MM.1S (cell line): ENCODE data around the gene WT1.

Source experiments
- DNase-seq: peaks from one replicate; pipeline ENCODE4 v3.0.0-alpha.2; 2015
- H2AFZ ChIP-seq: fragments of 300-600 bp; sonication (generic); 2 replicates; pipeline ENCODE4 v1.6.0; 2016; ENCODE audit warnings: antibody characterized with exemption, low read length
- H3F3A ChIP-seq: fragments of 300-600 bp; sonication (generic); 2 replicates; pipeline ENCODE4 v1.6.1; 2016; ENCODE audit warnings: mild to moderate bottlenecking, antibody characterized with exemption, low read length, moderate library complexity, mixed read lengths; ENCODE audit not compliant: insufficient read depth
- H3K27ac ChIP-seq: fragments of 300-600 bp; sonication (generic); 2 replicates; pipeline ENCODE4 v1.5.1; 2016; ENCODE audit warnings: mild to moderate bottlenecking, low read length
- H3K27me3 ChIP-seq: fragments of 300-600 bp; sonication (generic); replicated peaks from 2 replicates; pipeline ENCODE4 v1.6.0; 2016; ENCODE audit warnings: low read length; ENCODE audit not compliant: insufficient read depth
- H3K36me3 ChIP-seq: fragments of 300-600 bp; sonication (generic); replicated peaks from 2 replicates; pipeline ENCODE4 v1.6.1; 2016; ENCODE audit warnings: mild to moderate bottlenecking, low read length, mixed read lengths; ENCODE audit not compliant: insufficient read depth
- H3K4me1 ChIP-seq: fragments of 300-600 bp; sonication (generic); 2 replicates; pipeline ENCODE4 v1.6.1; 2016; ENCODE audit warnings: low read length, mixed read lengths
- H3K4me2 ChIP-seq: fragments of 300-600 bp; sonication (generic); 2 replicates; pipeline ENCODE4 v1.6.0; 2016; ENCODE audit warnings: low read depth, low read length
- H3K4me3 ChIP-seq: fragments of 300-600 bp; sonication (generic); 2 replicates; pipeline ENCODE4 v1.5.1; 2016; ENCODE audit warnings: low read length, mixed read lengths
- H3K79me2 ChIP-seq: fragments of 300-600 bp; sonication (generic); 2 replicates; pipeline ENCODE4 v1.6.1; 2016; ENCODE audit warnings: mixed run types, low read length, mixed read lengths
- H3K9ac ChIP-seq: fragments of 300-600 bp; sonication (generic); 2 replicates; pipeline ENCODE4 v1.6.1; 2016; ENCODE audit warnings: low read length, mixed read lengths
- H3K9me2 ChIP-seq: fragments of 300-600 bp; sonication (generic); replicated peaks from 2 replicates; pipeline ENCODE4 v1.6.1; 2016; ENCODE audit warnings: mild to moderate bottlenecking, low read length, mixed read lengths; ENCODE audit not compliant: insufficient read depth
- H3K9me3 ChIP-seq: fragments of 300-600 bp; sonication (generic); replicated peaks from 2 replicates; pipeline ENCODE4 v1.6.1; 2016; ENCODE audit warnings: mild to moderate bottlenecking, low read length, mixed read lengths; ENCODE audit not compliant: insufficient read depth
- H4K20me1 ChIP-seq: fragments of 300-600 bp; sonication (generic); 2 replicates; pipeline ENCODE4 v1.6.1; 2016; ENCODE audit warnings: mild to moderate bottlenecking, low read length, moderate library complexity, mixed read lengths; ENCODE audit not compliant: insufficient read depth
- CTCF ChIP-seq: fragments of 300-600 bp; sonication (generic); IDR thresholded peaks from 2 replicates; pipeline ENCODE4 v1.5.1; 2016; ENCODE audit warnings: antibody characterized with exemption, low read length, mixed read lengths
- EZH2 ChIP-seq: fragments of 300-600 bp; sonication (generic); optimal IDR thresholded peaks from 2 replicates; pipeline ENCODE3; 2017; ENCODE audit warnings: low read depth, mild to moderate bottlenecking, antibody characterized with exemption, low read length, mixed read lengths
- EZH2phosphoT487 ChIP-seq: fragments of 300-600 bp; sonication (generic); IDR thresholded peaks from 2 replicates; pipeline ENCODE4 v1.6.1; 2018; ENCODE audit warnings: antibody characterized with exemption, low read length

WT1 gene

GRCh38 chr11:32456864-32457263, 21.5 kb upstream of the WT1 start:
- Histone ChIP-seq H4K20me1 (no peaks in the 10 kb centered on the region), H3K79me2 (no peaks in the 10 kb centered on the region), H3K9me2 (no peaks in the 10 kb centered on the region), H3K27me3 (no peaks in the 10 kb centered on the region), H3K4me1 (no peaks in the 10 kb centered on the region), H3K27ac (no peak overlapping the region), H3K36me3 (no peaks in the 10 kb centered on the region), H2AFZ (no peak overlapping the region), H3K9me3 (no peaks in the 10 kb centered on the region), H3F3A (no peaks in the 10 kb centered on the region), H3K4me3 (no peak overlapping the region), H3K4me2 (no peak overlapping the region), H3K9ac (no peak overlapping the region)
- TF ChIP-seq EZH2phosphoT487 (no peak), CTCF (no peak), EZH2 (no peak)
- DNase-seq = no peak

GRCh38 chr11:32454993-32455392, 19.7 kb upstream of the WT1 start:
- no peaks in the 10 kb centered on the region for H3F3A ChIP-seq
- no peaks in the 10 kb centered on the region for H3K36me3 ChIP-seq
- no peaks in the 10 kb centered on the region for H3K9me2 ChIP-seq
- H3K27ac ChIP-seq = no peak overlapping the region
- no peak for DNase-seq
- no peaks in the 10 kb centered on the region for H4K20me1 ChIP-seq
- H3K79me2 ChIP-seq = no peaks in the 10 kb centered on the region
- TF ChIP-seq EZH2phosphoT487 (no peak), CTCF (no peak), EZH2 (no peak)
- H3K4me2 ChIP-seq = no peak overlapping the region
- H3K9ac ChIP-seq = no peak overlapping the region
- no peak overlapping the region for H2AFZ ChIP-seq
- no peaks in the 10 kb centered on the region for H3K4me1 ChIP-seq
- no peak overlapping the region for H3K4me3 ChIP-seq
- H3K9me3 ChIP-seq = no peaks in the 10 kb centered on the region
- H3K27me3 ChIP-seq = no peaks in the 10 kb centered on the region

GRCh38 chr11:32451808-32452207, 16.5 kb upstream of the WT1 start:
- no peaks in the 10 kb centered on the region for H3K36me3 ChIP-seq
- no peak overlapping the region for H3K27ac ChIP-seq
- no peaks in the 10 kb centered on the region for H4K20me1 ChIP-seq
- no peak overlapping the region for H3K4me2 ChIP-seq
- TF ChIP-seq EZH2phosphoT487 = no peak
- no peak for TF ChIP-seq EZH2
- TF ChIP-seq CTCF = no peak
- no peaks in the 10 kb centered on the region for H3K27me3 ChIP-seq
- no peaks in the 10 kb centered on the region for H3F3A ChIP-seq
- H3K9me2 ChIP-seq = no peaks in the 10 kb centered on the region
- no peak overlapping the region for H3K4me3 ChIP-seq
- no peaks in the 10 kb centered on the region for H3K4me1 ChIP-seq
- no peak overlapping the region for H2AFZ ChIP-seq
- DNase-seq = no peak
- H3K9me3 ChIP-seq = no peaks in the 10 kb centered on the region
- no peaks in the 10 kb centered on the region for H3K79me2 ChIP-seq
- H3K9ac ChIP-seq = no peak overlapping the region
